A549 treated with ZK216348 at 1 μM for 4 hours (cell line): ENCODE measurements around the gene GYPA. TPM values are rescaled to one million over a fixed set of nuclear protein-coding genes. Genes with fewer than 3 reads are reported as not detected.

Experiments
- total RNA-seq: library from RNA; stranded (reverse); fragments of 200-300 nt; extraction: Qiagen RNA extraction; gene quantifications from 5 replicates; pipeline ENCODE4 v1.2.3, GENCODE V29; 2022; ENCODE audit warnings: low read depth

GYPA gene
- total RNA-seq: not detected in 5 replicates

GRCh38 chr4:144140594-144141295 lies at the start of gene GYPA:
TSS of gene GYPA (minus strand) at chr4:144140718. CDS start at chr4:144140635, 83 bp downstream.

Other genes with a start within 250 kb of the GYPA start
- gene GYPE, start 235.2 kb downstream of the GYPA start, total RNA-seq: not detected in 5 replicates
- not detected in 5 replicates for gene GYPB, start 121.3 kb downstream of the GYPA start, total RNA-seq